Fibroblast of skin of abdomen (primary cell): ENCODE measurements around the gene GNPTG.

ENCODE experiments used
- DNase-seq: peaks from one replicate; pipeline ENCODE4 v3.0.0-alpha.2; 2013

The GNPTG gene

DNA sequence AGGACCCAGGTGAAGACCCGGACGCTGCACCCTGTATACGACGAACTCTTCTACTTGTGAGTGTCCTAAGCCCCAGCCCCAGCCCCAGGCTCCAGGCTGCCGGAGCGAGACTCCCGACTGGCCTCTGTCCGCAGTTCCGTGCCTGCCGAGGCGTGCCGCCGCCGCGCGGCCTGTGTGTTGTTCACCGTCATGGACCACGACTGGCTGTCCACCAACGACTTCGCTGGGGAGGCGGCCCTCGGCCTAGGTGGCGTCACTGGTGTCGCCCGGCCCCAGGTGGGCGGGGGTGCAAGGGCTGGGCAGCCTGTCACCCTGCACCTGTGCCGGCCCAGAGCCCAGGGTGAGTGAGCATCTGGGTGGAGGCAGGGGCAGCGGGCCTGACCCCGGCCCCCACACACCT, 3.8 kb upstream of the GNPTG start:
- DNase-seq: no peak

DNA sequence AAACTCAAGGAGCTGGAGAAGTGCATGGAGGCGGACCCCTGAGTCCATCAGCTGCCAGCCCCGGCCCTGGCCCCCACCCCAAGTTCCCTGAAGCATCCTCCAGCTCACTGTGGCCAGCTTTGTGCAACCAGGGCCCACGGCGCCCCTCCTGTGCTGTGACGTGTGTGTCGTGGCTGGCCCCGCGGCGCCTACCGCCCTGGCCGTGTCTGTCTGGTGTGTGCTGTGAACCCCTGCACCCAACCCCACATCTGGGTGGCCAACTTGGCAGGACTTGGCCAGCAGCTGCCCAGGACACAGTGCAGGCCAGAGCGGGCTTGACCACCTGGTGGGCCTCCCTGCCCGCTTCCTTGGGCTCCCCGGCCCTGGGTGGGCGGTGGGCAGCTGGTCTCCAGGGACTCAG, 3.3 kb upstream of the GNPTG start:
- no peak for DNase-seq

- DNase-seq: no peak
Measured at GRCh38 chr16:1348926-1349325, 2.8 kb upstream of the GNPTG start.

- no peak for DNase-seq
Measured at GRCh38 chr16:1349351-1349750, 2.4 kb upstream of the GNPTG start.

DNA sequence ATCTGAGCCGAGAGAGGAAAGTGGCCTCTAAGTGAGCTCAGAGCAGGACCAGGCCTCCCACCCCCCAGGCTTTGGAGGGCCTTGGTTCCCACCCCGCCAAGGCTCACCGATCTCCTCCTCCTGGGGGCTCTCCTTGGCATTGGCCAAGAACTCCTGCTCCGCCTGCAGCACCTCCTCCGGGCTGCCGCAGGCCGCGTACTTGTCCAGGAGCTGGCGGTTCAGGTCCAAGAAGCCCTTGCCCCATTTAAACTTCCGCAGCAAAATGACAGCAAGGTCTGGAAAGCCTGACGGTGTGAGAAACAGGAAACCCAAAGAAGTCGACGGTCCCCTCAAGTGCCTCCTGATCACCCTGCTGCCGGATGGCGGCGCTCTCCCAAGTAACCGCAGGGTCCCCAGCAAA, 1.8 kb upstream of the GNPTG start:
- no peak for DNase-seq

- no peak for DNase-seq
Measured at GRCh38 chr16:1350691-1351090, 1.0 kb upstream of the GNPTG start.

GRCh38 chr16:1351215-1351581, 533 bp upstream of the GNPTG start:
- no peak for DNase-seq

- no peak for DNase-seq
Measured at GRCh38 chr16:1354815-1355540, 3.2 kb downstream of the GNPTG start.

DNA sequence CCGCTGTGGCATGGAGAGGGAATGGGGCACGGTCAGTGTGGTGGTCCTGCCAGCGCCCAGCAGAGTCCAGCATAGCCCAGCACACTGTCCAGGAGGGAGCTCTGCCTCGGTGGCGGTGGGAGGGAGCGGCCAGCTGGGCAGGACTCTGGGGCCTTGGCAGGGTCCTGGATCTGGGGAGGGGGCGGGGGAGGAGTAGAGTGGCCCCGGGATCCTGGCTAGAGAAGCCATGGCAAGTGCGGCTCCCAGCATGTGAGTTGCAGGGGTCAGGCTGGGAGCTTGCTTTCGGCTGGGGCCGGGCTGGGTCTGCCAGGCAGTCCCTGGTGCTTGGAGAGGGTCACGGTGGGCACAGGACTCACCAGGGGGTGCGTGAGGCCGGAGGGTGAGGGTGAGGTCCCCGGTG, 3.9 kb downstream of the GNPTG start:
- DNase-seq: no peak

GRCh38 chr16:1356061-1356900, 4.5 kb downstream of the GNPTG start:
- no peak for DNase-seq

- DNase-seq: no peak
Measured at GRCh38 chr16:1357906-1358566, 6.3 kb downstream of the GNPTG start.

DNA sequence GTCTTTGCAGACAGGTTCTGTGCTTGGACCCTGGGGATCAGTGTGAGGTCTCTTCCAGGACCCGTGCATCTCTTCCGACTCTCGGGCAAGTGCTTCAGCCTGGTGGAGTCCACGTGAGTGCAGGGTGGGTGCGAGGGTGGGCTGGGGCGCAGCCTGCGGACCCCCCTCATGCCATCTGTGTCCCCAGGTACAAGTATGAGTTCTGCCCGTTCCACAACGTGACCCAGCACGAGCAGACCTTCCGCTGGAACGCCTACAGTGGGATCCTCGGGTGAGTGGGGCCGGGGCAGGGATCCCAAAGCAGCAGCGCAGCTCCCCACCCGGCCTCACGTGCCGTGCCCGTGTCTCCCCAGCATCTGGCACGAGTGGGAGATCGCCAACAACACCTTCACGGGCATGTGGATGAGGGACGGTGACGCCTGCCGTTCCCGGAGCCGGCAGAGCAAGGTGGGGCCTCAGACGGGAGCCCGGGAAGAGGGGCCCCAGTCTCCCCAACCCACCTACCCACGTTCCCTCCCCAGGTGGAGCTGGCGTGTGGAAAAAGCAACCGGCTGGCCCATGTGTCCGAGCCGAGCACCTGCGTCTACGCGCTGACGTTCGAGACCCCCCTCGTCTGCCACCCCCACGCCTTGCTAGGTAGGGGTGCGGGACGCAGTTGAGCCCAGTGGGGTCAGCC, 10.1 kb downstream of the GNPTG start:
- DNase-seq: no peak

GRCh38 chr16:1362807-1363206, 11.1 kb downstream of the GNPTG start:
- DNase-seq: no peak

DNA sequence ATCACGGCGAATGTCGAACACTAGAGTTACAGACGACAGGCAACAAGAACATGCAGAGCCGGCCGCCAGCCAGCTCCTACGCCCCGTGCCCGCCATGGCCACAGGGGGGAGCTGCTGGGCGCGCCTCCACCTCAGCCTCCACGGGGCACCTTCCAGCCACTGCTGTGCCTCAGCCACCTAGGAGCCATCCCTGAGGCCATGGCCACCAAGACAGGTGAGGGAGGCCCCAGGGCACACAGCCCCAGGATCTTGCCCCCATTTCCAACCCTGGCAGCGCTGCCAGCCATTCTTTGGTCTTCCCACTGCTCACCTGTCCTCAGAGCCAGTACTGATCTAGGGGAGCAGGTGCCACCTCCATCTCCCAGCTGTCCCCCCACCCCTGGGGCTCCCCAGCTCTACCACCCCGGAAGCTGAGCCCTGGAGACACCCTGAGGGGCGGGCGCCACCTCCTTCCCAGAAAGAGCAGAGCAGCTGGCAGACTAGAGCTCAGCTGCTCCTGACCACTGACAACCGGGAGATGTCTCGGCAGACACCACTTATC, 11.8 kb downstream of the GNPTG start:
- peak; percentile 14 for DNase-seq

- DNase-seq: no peak
Measured at GRCh38 chr16:1364510-1364909, 12.8 kb downstream of the GNPTG start.

- no peak for DNase-seq
Measured at GRCh38 chr16:1366060-1366711, 14.5 kb downstream of the GNPTG start.

- no peak for DNase-seq
Measured at GRCh38 chr16:1366712-1367299, 15.1 kb downstream of the GNPTG start.

DNA sequence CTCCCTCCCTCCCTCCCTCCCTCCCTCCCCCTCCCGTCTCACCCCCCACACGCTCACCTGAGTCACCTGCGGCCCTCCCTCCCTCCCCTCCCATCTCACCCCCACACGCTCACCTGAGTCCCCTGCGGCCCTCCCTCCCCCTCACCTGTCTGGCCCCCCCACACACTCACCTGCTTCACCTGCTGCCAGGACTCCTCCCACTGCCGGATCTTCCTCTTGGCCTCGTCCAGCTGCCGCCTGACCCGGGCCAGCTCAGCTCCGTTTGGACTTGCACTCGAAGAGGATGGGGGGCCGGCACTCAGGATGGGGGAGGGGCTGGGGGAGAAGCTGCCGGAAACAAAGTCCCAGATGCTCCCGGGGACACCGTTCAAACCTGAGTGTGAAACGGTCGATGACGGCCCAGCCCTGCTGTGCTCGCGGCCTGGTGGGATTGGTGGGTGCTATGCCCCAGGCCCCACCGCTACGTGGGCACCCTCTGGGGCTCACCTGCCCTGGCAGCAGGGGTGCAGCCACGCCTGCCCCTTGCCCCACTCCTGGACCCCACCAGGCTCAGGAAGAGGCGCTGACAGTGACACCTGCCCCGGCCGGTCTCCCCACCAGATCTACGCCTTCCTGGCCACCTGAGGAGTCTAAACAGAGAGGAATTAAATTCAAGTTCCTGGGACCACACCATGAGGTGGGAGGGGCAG, 15.9 kb downstream of the GNPTG start:
- no peak for DNase-seq

DNA sequence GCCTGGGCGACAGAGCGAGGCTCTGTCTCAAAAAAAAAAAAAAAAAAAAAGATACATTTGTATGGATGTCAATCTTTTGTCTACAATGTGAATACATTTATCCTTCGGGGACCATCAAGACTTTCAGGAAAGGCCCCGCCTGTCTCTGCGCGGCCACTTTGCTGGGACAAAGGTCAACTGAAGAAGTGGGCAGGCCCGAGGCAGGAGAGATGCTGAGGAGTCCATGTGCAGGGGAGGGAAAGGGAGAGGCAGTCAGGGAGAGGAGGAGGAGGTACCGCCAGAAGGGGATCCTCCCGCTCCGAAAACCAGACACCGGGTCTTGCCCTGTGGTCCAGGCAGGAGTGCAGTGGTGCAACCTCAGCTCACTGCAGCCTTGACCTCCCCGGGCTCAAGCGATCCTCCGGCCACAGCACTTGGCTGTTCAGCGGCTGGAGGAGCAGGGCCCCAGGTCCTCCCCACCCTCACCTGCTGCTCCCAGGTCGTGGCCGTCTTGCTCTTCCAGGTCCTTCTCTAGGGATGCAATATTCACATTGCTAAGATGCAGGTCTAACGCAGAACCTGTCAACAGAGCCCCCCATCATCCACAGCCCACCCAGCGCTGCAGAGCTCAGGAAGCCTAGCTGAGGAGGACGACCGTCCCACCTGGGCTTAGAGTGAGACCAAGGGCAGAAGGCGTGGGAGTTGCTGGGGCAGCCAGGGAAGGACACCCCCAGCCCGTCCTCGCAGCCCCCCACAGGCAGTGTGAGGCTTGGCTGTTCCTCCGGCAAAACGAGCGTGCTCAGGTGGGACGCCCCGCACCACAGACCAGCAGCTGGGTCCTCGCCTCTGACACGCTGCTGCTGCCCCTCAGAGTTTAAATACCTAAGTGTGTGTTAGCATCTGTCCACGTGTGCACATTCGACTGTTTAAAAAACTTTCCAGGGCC, 19.6 kb downstream of the GNPTG start:
- DNase-seq: no peak
